HG02938 (cell line): Measurements from ENCODE around the gene COP1.

Experiments used
- ATAC-seq: cut with Tn5 transposase; IDR thresholded peaks from one replicate; pipeline ENCODE4 v1.9.1; 2021; ENCODE audit warnings: mild to moderate bottlenecking, moderate library complexity; ENCODE audit not compliant: unreplicated experiment

COP1 gene

GRCh38 chr1:175976865-175977642, 230.0 kb downstream of the COP1 start:
- no peak for ATAC-seq

GRCh38 chr1:175969231-175969630, 237.9 kb downstream of the COP1 start:
- no peak for ATAC-seq

GRCh38 chr1:175968486-175969172, 238.5 kb downstream of the COP1 start:
- no peak for ATAC-seq

- no peak for ATAC-seq
These were observed 243.3 kb downstream of the COP1 start for GRCh38 chr1:175963740-175964139.

- no peak for ATAC-seq
These were observed 246.9 kb downstream of the COP1 start for GRCh38 chr1:175960169-175960568.

GRCh38 chr1:175951627-175952026, 255.5 kb downstream of the COP1 start:
- no peak for ATAC-seq

GRCh38 chr1:175947771-175948170, 259.3 kb downstream of the COP1 start:
- no peak for ATAC-seq

- no peak for ATAC-seq
These were observed 262.5 kb downstream of the COP1 start for GRCh38 chr1:175944591-175944990.

GRCh38 chr1:175941164-175941563, 265.9 kb downstream of the COP1 start:
- no peak for ATAC-seq

GRCh38 chr1:175936736-175937135, 270.4 kb downstream of the COP1 start:
- no peak for ATAC-seq

GRCh38 chr1:175935566-175936115, 271.4 kb downstream of the COP1 start:
- no peak for ATAC-seq

- ATAC-seq, result no peak
These were observed 271.9 kb downstream of the COP1 start for GRCh38 chr1:175935166-175935565.

- no peak for ATAC-seq
These were observed 273.3 kb downstream of the COP1 start for GRCh38 chr1:175933801-175934200.

GRCh38 chr1:175927944-175928343, 279.1 kb downstream of the COP1 start:
- ATAC-seq, result no peak

GRCh38 chr1:175922254-175922881, 284.7 kb downstream of the COP1 start:
- ATAC-seq, result no peak

- ATAC-seq, result no peak
These were observed 286.7 kb downstream of the COP1 start for GRCh38 chr1:175920381-175920780.

GRCh38 chr1:175919001-175919400, 288.1 kb downstream of the COP1 start:
- ATAC-seq, result no peak

GRCh38 chr1:175918364-175918801, 288.7 kb downstream of the COP1 start:
- ATAC-seq, result no peak

- ATAC-seq, result no peak
These were observed 293.0 kb downstream of the COP1 start for GRCh38 chr1:175914115-175914514.

- no peak for ATAC-seq
These were observed 295.9 kb downstream of the COP1 start for GRCh38 chr1:175911138-175911537.

- ATAC-seq, result no peak
These were observed 300.7 kb downstream of the COP1 start for GRCh38 chr1:175906370-175906769.

- ATAC-seq, result no peak
These were observed 302.3 kb downstream of the COP1 start for GRCh38 chr1:175904808-175905207.
